Panc1 (cell line): ENCODE results near the gene SCAMP3. TPM values are rescaled to one million over a fixed set of nuclear protein-coding genes. Genes with fewer than 3 reads are reported as not detected.

ENCODE experiments used
- ATAC-seq: fragments of 200-7000 bp; cut with Tn5 transposase; 2 replicates; pipeline ENCODE4 v1.9.1; 2020; ENCODE audit warnings: mild to moderate bottlenecking, moderate library complexity
- BruUV-seq: library from RNA; stranded (reverse); fragments of 400-500 nt; replicated peaks from 2 replicates; lab custom pipeline; 2021; lab: Mats Ljungman, UMichigan
- CTCF ChIA-PET: fragments of 300-600 bp; sonication (Branson Sonifier 250); formaldehyde crosslinking; loops from one replicate; lab custom pipeline; 2022; ENCODE audit warnings: antibody characterized with exemption; lab: Charles Lee
- POLR2A ChIA-PET: fragments of 300-600 bp; sonication (Branson Sonifier 250); formaldehyde crosslinking; loops from one replicate; lab custom pipeline; 2022; ENCODE audit warnings: antibody characterized with exemption; lab: Charles Lee
- DNase-seq: peaks from one replicate; pipeline ENCODE4 v3.0.0-alpha.2; 2010; ENCODE audit warnings: low read depth, low spot score
- H3K27ac ChIP-seq: 2 replicates; pipeline ENCODE4 v1.5.1; 2011; ENCODE audit warnings: mild to moderate bottlenecking, low read length, inconsistent platforms
- H3K27me3 ChIP-seq: fragments of 200-500 bp; sonication (Bioruptor generic); 2 replicates; pipeline ENCODE4 v1.6.0; 2014; ENCODE audit warnings: low read length, inconsistent platforms; ENCODE audit not compliant: control insufficient read depth, insufficient read depth
- H3K36me3 ChIP-seq: fragments of 200-500 bp; sonication (Bioruptor generic); 2 replicates; pipeline ENCODE4 v1.5.1; 2014; ENCODE audit warnings: inconsistent platforms, mild to moderate bottlenecking, low read length, moderate library complexity; ENCODE audit not compliant: control insufficient read depth, insufficient read depth
- H3K4me1 ChIP-seq: 2 replicates; pipeline ENCODE4 v1.5.1; 2011; ENCODE audit warnings: inconsistent platforms, mild to moderate bottlenecking, low read length, moderate library complexity; ENCODE audit not compliant: control insufficient read depth, insufficient read depth
- H3K4me3 ChIP-seq, 2 experiments: 2 replicates each; pipeline ENCODE4 v1.5.1; 2011 to 2012; ENCODE audit warnings: low read depth in 2 of 2, low read length in 2 of 2, mild to moderate bottlenecking in 2 of 2, inconsistent platforms in 1 of 2, moderate library complexity in 1 of 2
- H3K9me3 ChIP-seq: fragments of 200-500 bp; sonication (Bioruptor generic); 2 replicates; pipeline ENCODE4 v1.5.1; 2014; ENCODE audit warnings: low read depth, mild to moderate bottlenecking, inconsistent platforms, low read length, moderate library complexity; ENCODE audit not compliant: control insufficient read depth, insufficient read depth
- CTCF ChIP-seq: fragments of 450-650 bp; IDR thresholded peaks from 2 replicates; pipeline ENCODE4 v1.5.1; 2017; ENCODE audit warnings: mild to moderate bottlenecking
- POLR2AphosphoS5 ChIP-seq: IDR thresholded peaks from 2 replicates; pipeline ENCODE4 v1.6.1; 2012; ENCODE audit warnings: mild to moderate bottlenecking, low read depth, low read length, moderate library complexity
- REST ChIP-seq, 2 experiments: IDR thresholded peaks; 2 replicates each; pipeline ENCODE4 v1.6.1; 2011 to 2012; ENCODE audit warnings: low read depth in 2 of 2, control low read depth in 1 of 2, low read length in 1 of 2, mild to moderate bottlenecking in 1 of 2, moderate library complexity in 1 of 2; ENCODE audit not compliant: insufficient read depth in 1 of 2
- SIN3A ChIP-seq: IDR thresholded peaks from 2 replicates; pipeline ENCODE4 v1.6.1; 2012; ENCODE audit warnings: low read depth, mild to moderate bottlenecking, low read length, moderate library complexity, borderline replicate concordance; ENCODE audit not compliant: insufficient read depth
- TCF7L2 ChIP-seq: IDR thresholded peaks from 2 replicates; pipeline ENCODE4 v1.6.1; 2011; ENCODE audit warnings: mild to moderate bottlenecking, low read depth, low read length, inconsistent platforms
- in situ Hi-C: cut with HindIII; loops from 2 replicates; pipeline ENCODE4 v1.10.0; 2016; ENCODE audit warnings: low sequenced_read_pairs, low pct_unique_long_range_greater_than_20kb
- intact Hi-C: fragments of 100-400 bp; cut with micrococcal nuclease; formaldehyde crosslinking; loops from one replicate; pipeline ENCODE4 v1.10.0; 2022; ENCODE audit not compliant: unreplicated experiment
- total RNA-seq: library from RNA; stranded (reverse); gene quantifications from one replicate; pipeline ENCODE4 v1.2.1, GENCODE V29; 2021; ENCODE audit not compliant: unreplicated experiment

The SCAMP3 gene
- total RNA-seq, 1 experiment from 2014 or later, result 200 TPM

GRCh38 chr1:155282488-155283091 lies 20.4 kb upstream of the SCAMP3 start:
- ATAC-seq (no peak), DNase-seq (no peak)
- in situ Hi-C loops (no loop called here), intact Hi-C loops (loop anchor here (2.0 kb wide), 1 partner anchor 30 kb away; no protein-coding TSS in a partner anchor)
- H3K4me1 ChIP-seq, result peaks cover 8% of the 10 kb centered on the region
- H3K36me3 ChIP-seq, result no peaks in the 10 kb centered on the region
- H3K27me3 ChIP-seq, result no peaks in the 10 kb centered on the region
- no peak overlapping the region for H3K4me3 ChIP-seq
- POLR2A ChIA-PET, result no interaction called here
- no peak for TF ChIP-seq SIN3A
- no peak for TF ChIP-seq REST (IDR thresholded peaks at IDR 0.05; ENCODE audit: insufficient read depth in 1 of 2, low read depth in 2 of 2, low read length in 1 of 2)
- no peak for TF ChIP-seq CTCF
- no peak for TF ChIP-seq TCF7L2
- no peak for TF ChIP-seq POLR2AphosphoS5
- H3K27ac ChIP-seq, result no peak overlapping the region
- CTCF ChIA-PET, result no interaction called here
- no TSS peak for BruUV-seq
- no peaks in the 10 kb centered on the region for H3K9me3 ChIP-seq

- BruUV-seq, result no TSS peak
- no peak for TF ChIP-seq SIN3A
- no peak for TF ChIP-seq CTCF
- no peak for TF ChIP-seq TCF7L2
- TF ChIP-seq POLR2AphosphoS5, result no peak
- TF ChIP-seq REST (IDR thresholded peaks at IDR 0.05; ENCODE audit: insufficient read depth in 1 of 2, low read depth in 2 of 2, low read length in 1 of 2), result no peak
- in situ Hi-C loops, result no loop called here
- intact Hi-C loops, result no loop called here
- Histone ChIP-seq H3K27me3 (no peaks in the 10 kb centered on the region), H3K36me3 (no peaks in the 10 kb centered on the region), H3K9me3 (no peaks in the 10 kb centered on the region), H3K4me3 (no peak overlapping the region), H3K4me1 (peaks cover 15% of the 10 kb centered on the region), H3K27ac (no peak overlapping the region)
- ATAC-seq (no peak), DNase-seq (no peak)
- POLR2A ChIA-PET, result no interaction called here
- CTCF ChIA-PET, result interaction anchor here (1.4 kb wide), 1 partner anchor 43 kb away, joined by 3 read pairs; no protein-coding TSS in a partner anchor
These were observed 17.1 kb upstream of the SCAMP3 start for GRCh38 chr1:155279268-155279667.
